T-cell (primary cell): ENCODE measurements around the gene CNR1. TPM values are rescaled to one million over a fixed set of nuclear protein-coding genes. Genes with fewer than 3 reads are reported as not detected.

Source experiments
- ATAC-seq, 4 experiments: fragments of 200-7000 bp in 3 of 4; fragments of 150-1000 bp in 1 of 4; cut with Tn5 transposase; replicated peaks in 1 of 4; 1 replicate in 3 of 4; 2 replicates in 1 of 4; pipeline ENCODE4 v1.10.0; 2021; ENCODE audit warnings: moderate library complexity in 3 of 4, mild to moderate bottlenecking in 2 of 4, moderate number of reproducible peaks in 1 of 4
- CTCF ChIA-PET, 2 donors: fragments of 300-600 bp; sonication (Branson Sonifier 250); formaldehyde crosslinking; loops; one replicate each; lab custom pipeline; 2022; ENCODE audit warnings: antibody characterized with exemption in 2 of 2; lab: Charles Lee
- POLR2A ChIA-PET, 2 donors: fragments of 300-600 bp; sonication (Branson Sonifier 250); formaldehyde crosslinking; loops; one replicate each; lab custom pipeline; 2022; ENCODE audit warnings: antibody characterized with exemption in 2 of 2; lab: Charles Lee
- DNase-seq, 35 experiments: peaks; one replicate each; pipeline versions ENCODE4 v3.0.0 to v3.0.0-alpha.2; 2013 to 2023
- H3K27ac ChIP-seq: one replicate; pipeline ENCODE4 v1.5.1; 2013; ENCODE audit warnings: low read length
- H3K27me3 ChIP-seq, 2 experiments: replicated peaks in 1 of 2; 1 replicate in 1 of 2; 2 replicates in 1 of 2; pipeline versions ENCODE4 v1.6.1 to v1.7.0; 2013; ENCODE audit warnings: low read length in 1 of 2, mixed read lengths in 1 of 2; ENCODE audit not compliant: control insufficient read depth in 2 of 2, insufficient read depth in 2 of 2; ENCODE audit errors: extremely low read depth in 1 of 2
- H3K36me3 ChIP-seq, 2 donors: 1 replicate in 1 of 2; 2 replicates in 1 of 2; pipeline versions ENCODE4 v1.6.1 to v1.7.0; 2013; ENCODE audit warnings: low read length in 1 of 2; ENCODE audit not compliant: control insufficient read depth in 2 of 2, insufficient read depth in 1 of 2; ENCODE audit errors: extremely low read depth in 1 of 2
- H3K4me1 ChIP-seq, 2 experiments: 1 replicate in 1 of 2; 2 replicates in 1 of 2; pipeline versions ENCODE4 v1.6.1 to v1.7.0; 2013; ENCODE audit warnings: low read length in 2 of 2, mixed read lengths in 1 of 2; ENCODE audit not compliant: insufficient read depth in 2 of 2, control insufficient read depth in 1 of 2; ENCODE audit errors: extremely low read depth in 1 of 2
- H3K4me3 ChIP-seq, 2 donors: 1 replicate in 1 of 2; 2 replicates in 1 of 2; pipeline versions ENCODE4 v1.5.1 to v1.7.0; 2013; ENCODE audit warnings: mild to moderate bottlenecking in 2 of 2, low read length in 1 of 2, moderate library complexity in 1 of 2; ENCODE audit not compliant: control insufficient read depth in 1 of 2; ENCODE audit errors: extremely low read depth in 1 of 2
- H3K9me3 ChIP-seq: 2 replicates; pipeline ENCODE4 v1.7.0; 2013
- H3K27ac Mint-ChIP-seq, 2 donors: one replicate each; pipeline ENCODE4 v1.8.0; 2020 to 2021; ENCODE audit warnings: mild to moderate bottlenecking in 2 of 2, mixed read lengths in 2 of 2
- H3K27me3 Mint-ChIP-seq, 2 donors: one replicate each; pipeline ENCODE4 v1.8.0; 2021 to 2022; ENCODE audit warnings: mixed read lengths in 2 of 2
- H3K36me3 Mint-ChIP-seq: one replicate; pipeline ENCODE4 v1.8.0; 2021; ENCODE audit warnings: mixed read lengths
- H3K4me1 Mint-ChIP-seq, 3 donors: one replicate each; pipeline ENCODE4 v1.8.0; 2020 to 2022; ENCODE audit warnings: mixed read lengths in 3 of 3, mild to moderate bottlenecking in 1 of 3
- H3K4me3 Mint-ChIP-seq, 3 donors: one replicate each; pipeline ENCODE4 v1.8.0; 2020 to 2022; ENCODE audit warnings: mild to moderate bottlenecking in 3 of 3, mixed read lengths in 3 of 3, moderate library complexity in 3 of 3
- H3K9me3 Mint-ChIP-seq, 3 donors: one replicate each; pipeline ENCODE4 v1.8.0; 2020 to 2022; ENCODE audit warnings: mixed read lengths in 3 of 3
- WGBS: methylation state at CpG from one replicate; pipeline ENCODE4 v1.1.5; 2013; ENCODE audit warnings: missing lambda C conversion rate; ENCODE audit not compliant: insufficient coverage; 5-methylcytosine and 5-hydroxymethylcytosine counted together
- total RNA-seq, 35 experiments: library from RNA in 6 of 35; stranded (reverse) in 6 of 35; fragments of 120-200 nt in 1 of 35; gene quantifications; one replicate each; pipeline versions ENCODE4 v1.2.1 to v1.2.4 and lab custom pipeline; 2013 to 2026

The CNR1 gene
- total RNA-seq, 5 donors from 2014 or later (not counting 1 experiment from before 2014, with no cell fraction given), result 0.47 to 0.89 (median 0.73) TPM; not detected in 2

- no peak overlapping the region for H3K4me3 ChIP-seq
- no peak overlapping the region for H3K27ac ChIP-seq
- ChIA-PET CTCF (no interaction called here), POLR2A (no interaction called here)
- no peaks in the 10 kb centered on the region for H3K9me3 ChIP-seq
- H3K36me3 ChIP-seq, result no peaks in the 10 kb centered on the region
- no peaks in the 10 kb centered on the region for H3K36me3 Mint-ChIP-seq
- no peaks in the 10 kb centered on the region for H3K4me1 ChIP-seq
- H3K9me3 Mint-ChIP-seq, result no peaks in the 10 kb centered on the region
- no peak for ATAC-seq
- no peaks in the 10 kb centered on the region for H3K27me3 ChIP-seq
- WGBS, result no CpG with 5 or more reads among the region's 1 CpG
- no peaks in the 10 kb centered on the region for H3K4me1 Mint-ChIP-seq
- no peak overlapping the region for H3K27ac Mint-ChIP-seq
- DNase-seq, result no peak
- no peak overlapping the region for H3K4me3 Mint-ChIP-seq
- H3K27me3 Mint-ChIP-seq, result peaks cover 6% of the 10 kb centered on the region in 2 donors
Observed at GRCh38 chr6:88137915-88138314, 28.2 kb downstream of the CNR1 start.

- no peak for DNase-seq
- no peak for ATAC-seq
- no peaks in the 10 kb centered on the region for H3K4me1 ChIP-seq
- H3K4me3 ChIP-seq, result no peak overlapping the region
- CTCF ChIA-PET, result no interaction called here
- 78% methylated on average over 4 of the region's 5 CpGs for WGBS
- no peaks in the 10 kb centered on the region for H3K9me3 ChIP-seq
- H3K9me3 Mint-ChIP-seq, result no peaks in the 10 kb centered on the region
- H3K4me3 Mint-ChIP-seq, result no peak overlapping the region
- H3K27me3 ChIP-seq, result no peaks in the 10 kb centered on the region
- H3K4me1 Mint-ChIP-seq, result no peaks in the 10 kb centered on the region
- H3K27ac Mint-ChIP-seq, result no peak overlapping the region
- no peaks in the 10 kb centered on the region for H3K36me3 ChIP-seq
- no peak overlapping the region for H3K27ac ChIP-seq
- H3K36me3 Mint-ChIP-seq, result no peaks in the 10 kb centered on the region
- POLR2A ChIA-PET, result no interaction called here
- H3K27me3 Mint-ChIP-seq, result peaks cover 6% of the 10 kb centered on the region in 2 donors
Observed at GRCh38 chr6:88135578-88136114, 30.5 kb downstream of the CNR1 start.

GRCh38 chr6:88134575-88134974 lies 31.6 kb downstream of the CNR1 start:
- no peak overlapping the region for H3K27ac ChIP-seq
- no CpG with 5 or more reads among the region's 4 CpGs for WGBS
- no peaks in the 10 kb centered on the region for H3K4me1 Mint-ChIP-seq
- CTCF ChIA-PET, result no interaction called here
- H3K36me3 ChIP-seq, result no peaks in the 10 kb centered on the region
- no peak for ATAC-seq
- H3K36me3 Mint-ChIP-seq, result no peaks in the 10 kb centered on the region
- H3K4me3 ChIP-seq, result no peak overlapping the region
- H3K9me3 Mint-ChIP-seq, result no peaks in the 10 kb centered on the region
- H3K27me3 Mint-ChIP-seq, result peaks cover 6% of the 10 kb centered on the region in 2 donors
- H3K27me3 ChIP-seq, result no peaks in the 10 kb centered on the region
- H3K9me3 ChIP-seq, result no peaks in the 10 kb centered on the region
- H3K4me1 ChIP-seq, result no peaks in the 10 kb centered on the region
- no peak overlapping the region for H3K27ac Mint-ChIP-seq
- no peak for DNase-seq
- POLR2A ChIA-PET, result no interaction called here
- H3K4me3 Mint-ChIP-seq, result no peak overlapping the region

- no peak overlapping the region for H3K27ac Mint-ChIP-seq
- CTCF ChIA-PET, result no interaction called here
Observed at GRCh38 chr6:88133718-88134117, 32.4 kb downstream of the CNR1 start.

GRCh38 chr6:88124925-88125557 lies 41.1 kb downstream of the CNR1 start:
- ATAC-seq (no peak), DNase-seq (no peak)
- Histone ChIP-seq H3K4me1 (no peaks in the 10 kb centered on the region), H3K9me3 (no peaks in the 10 kb centered on the region), H3K4me3 (no peak overlapping the region), H3K27me3 (peaks cover 0 to 3% of the 10 kb centered on the region in 2 experiments), H3K36me3 (no peaks in the 10 kb centered on the region), H3K27ac (no peak overlapping the region)
- ChIA-PET CTCF (interaction anchor here in 1 of 2 donors (0.7 kb wide), 1 partner anchor 12 kb away, joined by 8 read pairs; no protein-coding TSS in a partner anchor), POLR2A (no interaction called here)
- WGBS, result 73% methylated on average over 3 of the region's 3 CpGs
- Mint-ChIP-seq H3K36me3 (no peaks in the 10 kb centered on the region), H3K4me1 (no peaks in the 10 kb centered on the region), H3K9me3 (peaks cover 11 to 18% (median 13%) of the 10 kb centered on the region in 3 donors), H3K4me3 (no peak overlapping the region), H3K27me3 (peaks cover 7 to 13% of the 10 kb centered on the region in 2 donors), H3K27ac (no peak overlapping the region)

More at GRCh38 chr6:88133718-88134117, 32.4 kb downstream of the CNR1 start:
- Mint-ChIP-seq H3K36me3 (no peaks in the 10 kb centered on the region), H3K4me3 (no peak overlapping the region), H3K4me1 (no peaks in the 10 kb centered on the region), H3K27me3 (peaks cover 6 to 7% of the 10 kb centered on the region in 2 donors), H3K9me3 (peaks cover 0 to under 1% (median 0%) of the 10 kb centered on the region in 3 donors)
- no peak for ATAC-seq
- Histone ChIP-seq H3K27ac (no peak overlapping the region), H3K4me3 (no peak overlapping the region), H3K36me3 (no peaks in the 10 kb centered on the region), H3K4me1 (no peaks in the 10 kb centered on the region), H3K27me3 (peaks cover 0 to 3% of the 10 kb centered on the region in 2 experiments), H3K9me3 (no peaks in the 10 kb centered on the region)
- 50% methylated on average over 1 of the region's 1 CpG for WGBS
- DNase-seq, result no peak
- POLR2A ChIA-PET, result no interaction called here

GRCh38 chr6:88120635-88121034 lies 45.5 kb downstream of the CNR1 start:
- CTCF ChIA-PET, result interaction anchor here in 1 of 2 donors (0.6 kb wide), 1 partner anchor 145 kb away, joined by 4 read pairs; no protein-coding TSS in a partner anchor
- H3K9me3 ChIP-seq, result no peaks in the 10 kb centered on the region
- no CpG with 5 or more reads among the region's 1 CpG for WGBS
- no peaks in the 10 kb centered on the region for H3K4me1 ChIP-seq
- ATAC-seq (no peak), DNase-seq (no peak)
- no peaks in the 10 kb centered on the region for H3K27me3 ChIP-seq
- no peaks in the 10 kb centered on the region for H3K36me3 Mint-ChIP-seq
- H3K27ac Mint-ChIP-seq, result no peak overlapping the region
- POLR2A ChIA-PET, result no interaction called here
- no peak overlapping the region for H3K4me3 Mint-ChIP-seq
- peaks cover 14 to 16% of the 10 kb centered on the region in 2 donors for H3K27me3 Mint-ChIP-seq
- peaks cover 11 to 15% (median 13%) of the 10 kb centered on the region in 3 donors for H3K9me3 Mint-ChIP-seq
- no peaks in the 10 kb centered on the region for H3K36me3 ChIP-seq
- no peak overlapping the region for H3K27ac ChIP-seq
- no peak overlapping the region for H3K4me3 ChIP-seq
- H3K4me1 Mint-ChIP-seq, result no peaks in the 10 kb centered on the region
